T-cell (primary cell): ENCODE data around the gene ANKRD52. TPM values are rescaled to one million over a fixed set of nuclear protein-coding genes. Genes with fewer than 3 reads are reported as not detected.
"Not testable (repeated sequence)": the region's sequence is repeated elsewhere in the genome, so short reads cannot be mapped to it uniquely, and the experiment has no call there.

Experiments used
- ATAC-seq, 4 experiments: fragments of 200-7000 bp in 3 of 4; fragments of 150-1000 bp in 1 of 4; cut with Tn5 transposase; replicated peaks in 1 of 4; 1 replicate in 3 of 4; 2 replicates in 1 of 4; pipeline ENCODE4 v1.10.0; 2021; ENCODE audit warnings: moderate library complexity in 3 of 4, mild to moderate bottlenecking in 2 of 4, moderate number of reproducible peaks in 1 of 4
- CTCF ChIA-PET, 2 donors: fragments of 300-600 bp; sonication (Branson Sonifier 250); formaldehyde crosslinking; loops; one replicate each; lab custom pipeline; 2022; ENCODE audit warnings: antibody characterized with exemption in 2 of 2; lab: Charles Lee
- POLR2A ChIA-PET, 2 donors: fragments of 300-600 bp; sonication (Branson Sonifier 250); formaldehyde crosslinking; loops; one replicate each; lab custom pipeline; 2022; ENCODE audit warnings: antibody characterized with exemption in 2 of 2; lab: Charles Lee
- DNase-seq, 35 experiments: peaks; one replicate each; pipeline versions ENCODE4 v3.0.0 to v3.0.0-alpha.2; 2013 to 2023
- H3K27ac ChIP-seq: one replicate; pipeline ENCODE4 v1.5.1; 2013; ENCODE audit warnings: low read length
- H3K27me3 ChIP-seq, 2 experiments: replicated peaks in 1 of 2; 1 replicate in 1 of 2; 2 replicates in 1 of 2; pipeline versions ENCODE4 v1.6.1 to v1.7.0; 2013; ENCODE audit warnings: low read length in 1 of 2, mixed read lengths in 1 of 2; ENCODE audit not compliant: control insufficient read depth in 2 of 2, insufficient read depth in 2 of 2; ENCODE audit errors: extremely low read depth in 1 of 2
- H3K36me3 ChIP-seq, 2 donors: 1 replicate in 1 of 2; 2 replicates in 1 of 2; pipeline versions ENCODE4 v1.6.1 to v1.7.0; 2013; ENCODE audit warnings: low read length in 1 of 2; ENCODE audit not compliant: control insufficient read depth in 2 of 2, insufficient read depth in 1 of 2; ENCODE audit errors: extremely low read depth in 1 of 2
- H3K4me1 ChIP-seq, 2 experiments: 1 replicate in 1 of 2; 2 replicates in 1 of 2; pipeline versions ENCODE4 v1.6.1 to v1.7.0; 2013; ENCODE audit warnings: low read length in 2 of 2, mixed read lengths in 1 of 2; ENCODE audit not compliant: insufficient read depth in 2 of 2, control insufficient read depth in 1 of 2; ENCODE audit errors: extremely low read depth in 1 of 2
- H3K4me3 ChIP-seq, 2 donors: 1 replicate in 1 of 2; 2 replicates in 1 of 2; pipeline versions ENCODE4 v1.5.1 to v1.7.0; 2013; ENCODE audit warnings: mild to moderate bottlenecking in 2 of 2, low read length in 1 of 2, moderate library complexity in 1 of 2; ENCODE audit not compliant: control insufficient read depth in 1 of 2; ENCODE audit errors: extremely low read depth in 1 of 2
- H3K9me3 ChIP-seq: 2 replicates; pipeline ENCODE4 v1.7.0; 2013
- H3K27ac Mint-ChIP-seq, 2 donors: one replicate each; pipeline ENCODE4 v1.8.0; 2020 to 2021; ENCODE audit warnings: mild to moderate bottlenecking in 2 of 2, mixed read lengths in 2 of 2
- H3K27me3 Mint-ChIP-seq, 2 donors: one replicate each; pipeline ENCODE4 v1.8.0; 2021 to 2022; ENCODE audit warnings: mixed read lengths in 2 of 2
- H3K36me3 Mint-ChIP-seq: one replicate; pipeline ENCODE4 v1.8.0; 2021; ENCODE audit warnings: mixed read lengths
- H3K4me1 Mint-ChIP-seq, 3 donors: one replicate each; pipeline ENCODE4 v1.8.0; 2020 to 2022; ENCODE audit warnings: mixed read lengths in 3 of 3, mild to moderate bottlenecking in 1 of 3
- H3K4me3 Mint-ChIP-seq, 3 donors: one replicate each; pipeline ENCODE4 v1.8.0; 2020 to 2022; ENCODE audit warnings: mild to moderate bottlenecking in 3 of 3, mixed read lengths in 3 of 3, moderate library complexity in 3 of 3
- H3K9me3 Mint-ChIP-seq, 3 donors: one replicate each; pipeline ENCODE4 v1.8.0; 2020 to 2022; ENCODE audit warnings: mixed read lengths in 3 of 3
- WGBS: methylation state at CpG from one replicate; pipeline ENCODE4 v1.1.5; 2013; ENCODE audit warnings: missing lambda C conversion rate; ENCODE audit not compliant: insufficient coverage; 5-methylcytosine and 5-hydroxymethylcytosine counted together
- total RNA-seq, 35 experiments: library from RNA in 6 of 35; stranded (reverse) in 6 of 35; fragments of 120-200 nt in 1 of 35; gene quantifications; one replicate each; pipeline versions ENCODE4 v1.2.1 to v1.2.4 and lab custom pipeline; 2013 to 2026

ANKRD52 gene
- total RNA-seq, 5 donors from 2014 or later (not counting 1 experiment from before 2014, with no cell fraction given), result 35.8 to 51.0 (median 43.1) TPM

- H3K36me3 Mint-ChIP-seq, result peaks cover 12% of the 10 kb centered on the region
- ChIA-PET POLR2A (interaction anchor here in 1 of 2 donors (0.5 to 1.0 kb wide), 5 partner anchors 9 to 192 kb away, joined by 3 to 4 read pairs (median 3); partner anchors contain the start of genes ANKRD52 and RPL41), CTCF (interaction anchor here (0.6 to 2.5 kb wide), 15 partner anchors 9 to 1400 kb away, joined by 3 to 13 read pairs (median 3); partner anchors contain the start of genes ANKRD52 (in 1 of the 2), CS (in 1 of the 2), ESYT1 (in 1 of the 2) and PA2G4 (in 1 of the 2))
- H3K36me3 ChIP-seq, result peaks cover 0 to 23% of the 10 kb centered on the region in 2 donors
- peaks cover 5 to 19% of the 10 kb centered on the region in 2 experiments for H3K4me1 ChIP-seq
- no peaks in the 10 kb centered on the region for H3K27me3 ChIP-seq
- peak within 1 kb of the TSS; percentile 63 to 91 for H3K4me3 ChIP-seq
- peak within 1 kb of the TSS; percentile 94 for H3K27ac ChIP-seq
- H3K27ac Mint-ChIP-seq, result peak within 1 kb of the TSS; percentile 97
- peak; percentile 87 to 92 (median 90) for ATAC-seq
- peak within 1 kb of the TSS; percentile 83 to 89 (median 89) for H3K4me3 Mint-ChIP-seq
- peaks cover 18 to 21% (median 21%) of the 10 kb centered on the region in 3 donors for H3K4me1 Mint-ChIP-seq
- no peaks in the 10 kb centered on the region for H3K9me3 Mint-ChIP-seq
- WGBS, result under 1% methylated on average over 65 of the region's 68 CpGs
- DNase-seq, result peak; percentile 79 to 94 (median 88)
- H3K27me3 Mint-ChIP-seq, result no peaks in the 10 kb centered on the region
- no peaks in the 10 kb centered on the region for H3K9me3 ChIP-seq
Measured at GRCh38 chr12:56266693-56267442, 8.7 kb upstream of the ANKRD52 start, which contains the start of gene COQ10A. TSS of gene COQ10A (plus strand) at chr12:56266942. CDS start at chr12:56267119, 177 bp downstream.

- peak overlapping the region; percentile 63 to 91 for H3K4me3 ChIP-seq
- H3K9me3 Mint-ChIP-seq, ATAC-seq, H3K27me3 ChIP-seq, DNase-seq, H3K27me3 Mint-ChIP-seq, H3K36me3 Mint-ChIP-seq, H3K9me3 ChIP-seq: not testable (repeated sequence)
- H3K36me3 ChIP-seq, result peaks cover 0 to 17% of the 10 kb centered on the region in 2 donors
- ChIA-PET CTCF (interaction anchor here (0.6 to 2.5 kb wide), 12 partner anchors 8 to 1400 kb away, joined by 3 to 13 read pairs (median 3); partner anchors contain the start of genes ANKRD52 (in 1 of the 2), CS (in 1 of the 2), ESYT1 (in 1 of the 2) and PA2G4 (in 1 of the 2)), POLR2A (interaction anchor here in 1 of 2 donors (0.5 to 1.0 kb wide), 4 partner anchors 8 to 193 kb away, joined by 3 to 4 read pairs (median 3); partner anchors contain the start of genes ANKRD52 and RPL41)
- peaks cover 5 to 19% of the 10 kb centered on the region in 2 experiments for H3K4me1 ChIP-seq
- 39% methylated on average over 9 of the region's 16 CpGs for WGBS
- Mint-ChIP-seq H3K4me3 (peak overlapping the region; percentile 83 to 89 (median 89)), H3K27ac (peak overlapping the region; percentile 97), H3K4me1 (peaks cover 18 to 21% (median 21%) of the 10 kb centered on the region in 3 donors)
- peak overlapping the region; percentile 94 for H3K27ac ChIP-seq
Measured at GRCh38 chr12:56266068-56266692, 8.0 kb upstream of the ANKRD52 start.

GRCh38 chr12:56262955-56263354 lies 4.8 kb upstream of the ANKRD52 start:
- POLR2A ChIA-PET, DNase-seq, H3K4me3 ChIP-seq, H3K27me3 ChIP-seq, H3K36me3 Mint-ChIP-seq, H3K9me3 ChIP-seq, H3K36me3 ChIP-seq, H3K27ac Mint-ChIP-seq, H3K27ac ChIP-seq, ATAC-seq, H3K9me3 Mint-ChIP-seq, H3K27me3 Mint-ChIP-seq, H3K4me3 Mint-ChIP-seq: not testable (repeated sequence)
- peaks cover 9 to 29% of the 10 kb centered on the region in 2 experiments for H3K4me1 ChIP-seq
- CTCF ChIA-PET, result interaction anchor here in 1 of 2 donors (0.7 kb wide), 2 partner anchors 44 to 399 kb away, joined by 3 to 4 read pairs; no protein-coding TSS in a partner anchor
- 60% methylated on average over 1 of the region's 7 CpGs for WGBS
- H3K4me1 Mint-ChIP-seq, result peaks cover 23 to 26% (median 24%) of the 10 kb centered on the region in 3 donors

- no peak overlapping the region for H3K27ac Mint-ChIP-seq
- Histone ChIP-seq H3K36me3 (peaks cover 0 to 2% of the 10 kb centered on the region in 2 donors), H3K4me3 (no peak overlapping the region), H3K27me3 (no peaks in the 10 kb centered on the region), H3K4me1 (peaks cover 12 to 33% of the 10 kb centered on the region in 2 experiments), H3K9me3 (no peaks in the 10 kb centered on the region), H3K27ac (no peak overlapping the region)
- ChIA-PET POLR2A (no interaction called here), CTCF (no interaction called here)
- no peaks in the 10 kb centered on the region for H3K36me3 Mint-ChIP-seq
- DNase-seq (no peak), ATAC-seq (no peak)
- no peaks in the 10 kb centered on the region for H3K27me3 Mint-ChIP-seq
- no peaks in the 10 kb centered on the region for H3K9me3 Mint-ChIP-seq
- peaks cover 17 to 22% (median 22%) of the 10 kb centered on the region in 3 donors for H3K4me1 Mint-ChIP-seq
- no peak overlapping the region for H3K4me3 Mint-ChIP-seq
- WGBS, result 78% methylated on average over 4 of the region's 5 CpGs
Measured at GRCh38 chr12:56261503-56262232, 3.5 kb upstream of the ANKRD52 start.

GRCh38 chr12:56260921-56261320 lies 2.7 kb upstream of the ANKRD52 start:
- H3K27ac Mint-ChIP-seq, result no peak overlapping the region
- H3K9me3 Mint-ChIP-seq, result no peaks in the 10 kb centered on the region
- CTCF ChIA-PET, result no interaction called here
- ATAC-seq, result no peak
- no peak for DNase-seq
- peaks cover 4% of the 10 kb centered on the region for H3K36me3 Mint-ChIP-seq
- Histone ChIP-seq H3K4me1 (peaks cover 7 to 31% of the 10 kb centered on the region in 2 experiments), H3K27ac (no peak overlapping the region), H3K36me3 (peaks cover under 1 to 6% of the 10 kb centered on the region in 2 donors), H3K27me3 (no peaks in the 10 kb centered on the region), H3K4me3 (no peak overlapping the region), H3K9me3 (no peaks in the 10 kb centered on the region)
- no peaks in the 10 kb centered on the region for H3K27me3 Mint-ChIP-seq
- H3K4me1 Mint-ChIP-seq, result peaks cover 18 to 24% (median 24%) of the 10 kb centered on the region in 3 donors
- no peak overlapping the region for H3K4me3 Mint-ChIP-seq
- WGBS, result 82% methylated on average over 3 of the region's 3 CpGs
- POLR2A ChIA-PET, result no interaction called here
